SK-N-SH (cell line): ENCODE data around the gene OR9Q1.

ENCODE experiments used
- ELF1 ChIP-seq: IDR thresholded peaks from 2 replicates; pipeline ENCODE4 v1.4.0; 2012
- EZH2phosphoT487 ChIP-seq: fragments of 200-600 bp; sonication (generic); IDR thresholded peaks from 2 replicates; pipeline ENCODE4 v1.6.1; 2017; ENCODE audit warnings: low read depth, mixed run types, mild to moderate bottlenecking, antibody characterized with exemption, moderate library complexity, borderline replicate concordance
- MXI1 ChIP-seq: IDR thresholded peaks from 2 replicates; pipeline ENCODE4 v1.6.1; 2012; ENCODE audit warnings: mild to moderate bottlenecking, low read depth, low read length, improper control_type of control experiment
- POLR2AphosphoS5 ChIP-seq: IDR thresholded peaks from 2 replicates; pipeline ENCODE4 v1.6.1; 2012; ENCODE audit warnings: low read depth, low read length
- REST ChIP-seq: IDR thresholded peaks from 2 replicates; pipeline ENCODE4 v1.6.1; 2012; ENCODE audit warnings: mild to moderate bottlenecking, low read depth, low read length, moderate library complexity
- TF ChIP-seq, protein P1 (sequence below): fragments of 150-350 bp; IDR thresholded peaks from 2 replicates; pipeline ENCODE4 v1.6.1; 2017; ENCODE audit warnings: antibody characterized with exemption, low read length, low read depth, borderline replicate concordance
- TF ChIP-seq, protein P2 (sequence below): fragments of 200-600 bp; sonication (generic); IDR thresholded peaks from 2 replicates; pipeline ENCODE4 v1.6.1; 2017; ENCODE audit warnings: antibody characterized with exemption, mild to moderate bottlenecking, moderate library complexity

GRCh38 chr11:58030653-58031052 is 7.0 kb downstream of the OR9Q1 start, which contains the start of gene OR6Q1:
- TF ChIP-seq REST (no peak), EZH2phosphoT487 (no peak), ELF1 (no peak), MXI1 (no peak), POLR2AphosphoS5 (no peak)
- TF ChIP-seq, protein P1, sequence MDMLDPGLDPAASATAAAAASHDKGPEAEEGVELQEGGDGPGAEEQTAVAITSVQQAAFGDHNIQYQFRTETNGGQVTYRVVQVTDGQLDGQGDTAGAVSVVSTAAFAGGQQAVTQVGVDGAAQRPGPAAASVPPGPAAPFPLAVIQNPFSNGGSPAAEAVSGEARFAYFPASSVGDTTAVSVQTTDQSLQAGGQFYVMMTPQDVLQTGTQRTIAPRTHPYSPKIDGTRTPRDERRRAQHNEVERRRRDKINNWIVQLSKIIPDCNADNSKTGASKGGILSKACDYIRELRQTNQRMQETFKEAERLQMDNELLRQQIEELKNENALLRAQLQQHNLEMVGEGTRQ: no peak
- TF ChIP-seq, protein P2, sequence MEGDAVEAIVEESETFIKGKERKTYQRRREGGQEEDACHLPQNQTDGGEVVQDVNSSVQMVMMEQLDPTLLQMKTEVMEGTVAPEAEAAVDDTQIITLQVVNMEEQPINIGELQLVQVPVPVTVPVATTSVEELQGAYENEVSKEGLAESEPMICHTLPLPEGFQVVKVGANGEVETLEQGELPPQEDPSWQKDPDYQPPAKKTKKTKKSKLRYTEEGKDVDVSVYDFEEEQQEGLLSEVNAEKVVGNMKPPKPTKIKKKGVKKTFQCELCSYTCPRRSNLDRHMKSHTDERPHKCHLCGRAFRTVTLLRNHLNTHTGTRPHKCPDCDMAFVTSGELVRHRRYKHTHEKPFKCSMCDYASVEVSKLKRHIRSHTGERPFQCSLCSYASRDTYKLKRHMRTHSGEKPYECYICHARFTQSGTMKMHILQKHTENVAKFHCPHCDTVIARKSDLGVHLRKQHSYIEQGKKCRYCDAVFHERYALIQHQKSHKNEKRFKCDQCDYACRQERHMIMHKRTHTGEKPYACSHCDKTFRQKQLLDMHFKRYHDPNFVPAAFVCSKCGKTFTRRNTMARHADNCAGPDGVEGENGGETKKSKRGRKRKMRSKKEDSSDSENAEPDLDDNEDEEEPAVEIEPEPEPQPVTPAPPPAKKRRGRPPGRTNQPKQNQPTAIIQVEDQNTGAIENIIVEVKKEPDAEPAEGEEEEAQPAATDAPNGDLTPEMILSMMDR: no peak
